GM19193 (cell line): ENCODE data around the gene ANKRD6.

Source experiments
- POLR2A ChIP-seq: IDR thresholded peaks from 4 replicates; pipeline ENCODE4 v1.6.1; 2011; ENCODE audit not compliant: insufficient read depth, insufficient read length; ENCODE audit errors: extremely low read depth

Gene ANKRD6

DNA sequence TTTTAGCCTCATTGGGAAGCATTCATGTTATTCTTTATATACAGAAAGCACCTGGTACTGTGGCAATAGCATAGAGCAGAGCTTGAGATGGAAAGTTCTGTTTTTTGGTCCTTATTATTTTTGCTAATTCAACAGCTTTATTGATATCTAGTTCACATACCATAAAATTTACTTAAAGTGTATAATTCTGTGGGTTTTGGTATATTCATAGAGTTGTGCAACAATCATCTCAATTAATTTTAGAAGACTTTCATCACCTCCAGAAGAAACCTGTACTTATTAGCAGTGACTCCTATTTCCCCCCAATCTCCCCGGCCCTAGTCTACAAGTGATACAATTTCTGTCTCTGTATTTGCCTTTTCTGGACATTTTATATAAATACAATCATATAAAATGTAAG, 77.4 kb downstream of the ANKRD6 start:
- no peak for TF ChIP-seq POLR2A

DNA sequence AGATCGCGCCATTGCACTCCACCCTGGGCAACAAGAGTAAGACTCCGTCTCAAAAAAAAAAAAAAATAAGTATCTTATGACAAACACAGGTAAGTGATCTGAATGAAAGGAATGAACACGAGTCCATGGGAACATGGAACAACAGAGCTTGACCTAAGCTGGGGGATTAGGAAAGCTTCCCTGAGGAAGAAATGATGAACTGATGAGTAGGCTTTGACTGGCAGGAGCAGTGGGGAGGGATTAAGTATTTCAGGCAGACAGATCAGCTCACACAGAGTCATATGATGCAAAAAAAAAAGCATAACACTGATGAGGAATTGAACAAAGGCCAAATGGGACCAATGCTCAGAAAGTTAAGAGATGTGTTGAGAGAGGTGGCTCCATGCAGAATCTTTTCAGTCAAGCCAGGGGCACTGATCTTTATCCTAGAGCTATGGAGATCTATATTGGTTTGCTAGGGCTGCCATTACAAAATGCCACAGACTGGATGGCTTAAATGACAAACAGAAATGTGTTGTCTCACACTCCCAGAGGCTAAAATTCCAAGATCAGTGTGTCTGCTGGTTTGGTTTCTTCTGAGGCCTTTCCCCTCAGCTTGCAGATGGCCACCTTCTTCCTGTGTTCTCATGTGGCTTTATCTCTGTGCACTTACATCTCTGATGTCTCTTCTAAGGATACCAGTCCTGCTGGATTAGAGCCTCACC, 85.6 kb downstream of the ANKRD6 start:
- TF ChIP-seq POLR2A = no peak

DNA sequence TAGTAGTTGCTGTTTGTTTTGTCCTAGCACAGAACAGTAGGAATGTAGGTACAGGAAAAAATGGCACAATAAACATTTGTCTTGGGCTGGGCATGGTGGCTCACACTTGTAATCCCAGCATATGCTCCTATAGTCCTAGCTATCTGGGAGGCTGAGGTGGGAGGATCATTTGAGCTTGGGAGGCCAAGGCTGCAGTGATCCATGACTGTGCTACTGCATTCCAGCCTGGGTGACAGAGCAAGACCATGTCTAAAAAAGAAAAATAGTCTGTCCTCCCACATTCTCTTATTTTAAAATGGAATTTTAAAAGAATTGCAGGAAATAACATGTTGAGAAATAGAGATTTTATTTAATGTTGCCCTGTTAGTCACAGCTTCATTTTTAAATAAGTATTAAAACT, 87.8 kb downstream of the ANKRD6 start:
- no peak for TF ChIP-seq POLR2A

GRCh38 chr6:89522778-89523177, 89.8 kb downstream of the ANKRD6 start:
- TF ChIP-seq POLR2A = no peak

GRCh38 chr6:89525786-89526562, 93.0 kb downstream of the ANKRD6 start:
- no peak for TF ChIP-seq POLR2A

DNA sequence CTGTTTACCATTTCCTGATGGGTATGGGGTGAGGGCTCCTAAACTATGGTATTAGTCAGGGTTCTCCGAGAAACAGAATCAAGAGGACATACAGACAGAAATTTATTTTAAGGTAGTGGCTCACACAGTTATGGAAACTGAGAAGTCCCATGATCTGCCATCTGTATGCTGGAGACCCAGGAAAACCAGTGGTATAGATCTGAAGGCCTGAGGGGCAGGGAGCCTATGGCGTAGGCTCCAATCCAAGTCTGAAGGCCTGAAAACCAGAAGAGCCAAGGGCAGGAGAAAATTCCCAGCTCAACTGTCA, 93.6 kb downstream of the ANKRD6 start:
- TF ChIP-seq POLR2A = no peak

- TF ChIP-seq POLR2A = no peak
Measured at GRCh38 chr6:89527634-89528033, 94.7 kb downstream of the ANKRD6 start.

- no peak for TF ChIP-seq POLR2A
Measured at GRCh38 chr6:89528866-89529265, 95.9 kb downstream of the ANKRD6 start.

DNA sequence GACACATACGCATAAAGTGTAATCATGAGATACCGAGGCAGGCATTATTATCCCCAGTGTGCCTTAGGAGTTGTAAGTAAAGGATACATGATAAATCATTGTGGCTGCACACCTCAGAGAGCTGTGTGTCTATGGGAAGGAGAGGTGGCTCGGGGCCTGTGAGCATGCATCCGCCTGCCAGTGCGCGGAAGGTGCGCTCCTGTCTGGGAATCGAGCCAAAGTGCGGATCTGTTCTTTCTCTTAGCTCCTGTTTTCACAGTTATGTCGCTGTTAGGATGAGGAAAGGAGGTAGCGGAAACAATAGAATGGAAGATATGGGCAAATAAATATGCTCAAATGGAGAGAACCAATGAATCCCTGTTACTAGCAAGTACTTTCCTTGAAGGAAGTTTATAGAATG, 98.0 kb downstream of the ANKRD6 start:
- no peak for TF ChIP-seq POLR2A

DNA sequence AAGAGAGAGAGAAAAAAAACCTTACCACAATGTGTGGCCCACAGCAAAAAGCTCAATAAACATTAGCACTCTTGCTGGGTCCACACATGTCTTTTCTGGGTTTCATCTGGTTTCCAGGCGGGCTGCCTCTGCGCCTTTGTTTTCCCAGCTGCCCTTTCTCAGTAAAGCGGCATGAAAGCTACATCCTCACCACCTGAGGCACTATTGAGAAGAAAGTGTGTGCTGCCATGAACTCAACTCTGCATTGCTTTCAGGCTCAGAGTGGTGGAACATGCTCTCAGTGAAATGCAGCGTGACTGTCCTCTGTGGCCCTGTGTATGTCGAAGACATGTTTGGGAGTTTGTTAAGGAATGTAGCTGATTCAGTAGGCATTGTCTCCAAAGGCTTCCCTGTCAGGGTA, 103.3 kb downstream of the ANKRD6 start:
- TF ChIP-seq POLR2A = no peak

GRCh38 chr6:89539779-89540178, 106.8 kb downstream of the ANKRD6 start:
- no peak for TF ChIP-seq POLR2A

DNA sequence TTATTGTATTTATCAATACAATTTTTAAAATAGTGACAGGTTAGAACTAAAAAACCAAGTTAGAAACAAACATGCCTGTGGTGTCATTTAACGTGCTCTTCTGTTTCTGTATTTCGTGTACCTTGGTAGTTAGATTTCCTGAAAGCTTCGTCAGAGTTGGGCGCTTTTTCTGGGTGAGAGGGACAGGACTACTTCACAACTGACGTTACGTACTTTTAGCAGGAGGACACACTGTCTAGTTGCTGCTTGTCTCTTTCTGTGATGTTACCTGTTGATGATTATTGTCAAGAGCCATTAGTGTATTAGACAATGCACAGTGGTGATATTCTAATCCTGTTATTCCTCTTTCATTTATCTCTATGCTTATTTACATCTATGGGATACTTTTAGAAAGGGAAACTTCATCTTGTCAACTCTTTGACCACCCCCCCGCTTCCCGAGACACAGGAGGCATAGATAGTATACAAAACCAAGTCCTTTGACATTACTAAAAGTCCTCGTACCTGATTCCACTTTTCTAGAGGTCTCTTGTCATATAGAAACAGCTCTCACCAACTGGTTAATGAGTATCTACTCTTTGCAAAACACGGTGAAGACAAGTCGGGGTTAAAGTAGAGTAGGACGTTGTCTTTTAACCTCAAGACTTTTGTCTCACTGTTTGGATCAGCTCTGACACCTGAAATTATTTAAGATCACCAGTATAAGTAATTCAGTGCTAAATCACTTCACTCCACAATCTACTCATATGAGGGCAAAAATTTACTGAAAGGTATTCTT, 109.3 kb downstream of the ANKRD6 start:
- TF ChIP-seq POLR2A = no peak

GRCh38 chr6:89542866-89543265, 109.9 kb downstream of the ANKRD6 start:
- TF ChIP-seq POLR2A = no peak

DNA sequence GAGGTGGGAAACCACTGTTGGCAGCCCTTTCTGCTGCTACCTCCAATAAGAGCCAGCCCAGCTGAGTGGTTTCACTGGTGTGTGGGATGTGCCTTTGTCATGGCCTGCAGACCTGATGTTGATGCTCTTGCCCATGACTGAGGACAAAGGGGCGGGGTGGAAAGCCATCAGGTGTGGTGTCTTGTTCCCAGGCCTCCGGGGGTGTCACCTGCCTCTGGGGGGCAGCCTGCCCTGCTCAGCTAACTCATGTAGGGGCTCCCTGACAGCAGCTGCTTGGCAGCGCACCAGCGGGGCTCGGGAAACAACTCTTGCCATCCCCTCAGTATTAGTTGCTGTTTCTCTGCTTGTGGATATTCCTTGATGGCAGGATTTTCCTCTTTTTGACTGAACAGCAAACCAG, 114.3 kb downstream of the ANKRD6 start:
- no peak for TF ChIP-seq POLR2A

- no peak for TF ChIP-seq POLR2A
Measured at GRCh38 chr6:89553431-89553830, 120.5 kb downstream of the ANKRD6 start.

GRCh38 chr6:89554106-89554505, 121.2 kb downstream of the ANKRD6 start:
- TF ChIP-seq POLR2A = no peak
